ENCODE data around the gene HSD17B7.
"Not testable (repeated sequence)": the region's sequence is repeated elsewhere in the genome, so short reads cannot be mapped to it uniquely, and the experiment has no call there.

GRCh38 chr1:162788783-162789182 is 1.7 kb upstream of the HSD17B7 start:
- TF ChIP-seq EZH2phosphoT487 (IDR thresholded peaks at IDR 0.05; ENCODE audit: insufficient read depth, low read depth); EZH2 (IDR thresholded peaks at IDR 0.05; ENCODE audit: insufficient read depth, poor library complexity, severe bottlenecking): not testable (repeated sequence)
